ENCODE data around the gene CD4. TPM values are rescaled to one million over a fixed set of nuclear protein-coding genes. Genes with fewer than 3 reads are reported as not detected.
A peak's percentile ranks its signal among the peaks of the same experiment; 100 is the strongest.

CD4 gene
- total RNA-seq, 1 donor from 2014 or later, result 7.4 TPM

GRCh38 chr12:6826125-6826733 lies 36.9 kb downstream of the CD4 start:
- no peak for TF ChIP-seq CTCF (IDR thresholded peaks at IDR 0.05; ENCODE audit: borderline replicate concordance)
- Histone ChIP-seq H3K4me1 (peaks cover 58% of the 10 kb centered on the region), H3K27ac (replicated peaks) (no peak overlapping the region), H3K9me3 (replicated peaks) (no peaks in the 10 kb centered on the region), H3K27me3 (ENCODE audit: low read depth) (peaks cover 22% of the 10 kb centered on the region), H3K4me3 (no peak overlapping the region), H3K36me3 (peaks cover 4% of the 10 kb centered on the region)
- intact Hi-C loops (cut with micrococcal nuclease), result loop anchor here (5.0 kb wide), 1 partner anchor 79 kb away; no protein-coding TSS in a partner anchor
- no peak for DNase-seq

GRCh38 chr12:6826734-6827436 lies 37.6 kb downstream of the CD4 start:
- Histone ChIP-seq H3K36me3 (peaks cover 10% of the 10 kb centered on the region), H3K27ac (replicated peaks) (peak overlapping the region; percentile 40), H3K9me3 (replicated peaks) (no peaks in the 10 kb centered on the region), H3K27me3 (ENCODE audit: low read depth) (peaks cover 19% of the 10 kb centered on the region), H3K4me1 (peaks cover 53% of the 10 kb centered on the region), H3K4me3 (peak overlapping the region; percentile 92)
- DNase-seq, result no peak
- TF ChIP-seq CTCF (IDR thresholded peaks at IDR 0.05; ENCODE audit: borderline replicate concordance), result no peak
- intact Hi-C loops (cut with micrococcal nuclease), result loop anchor here (5.0 kb wide), 1 partner anchor 80 kb away; no protein-coding TSS in a partner anchor

GRCh38 chr12:6827437-6827911 lies 38.1 kb downstream of the CD4 start:
- TF ChIP-seq CTCF (IDR thresholded peaks at IDR 0.05; ENCODE audit: borderline replicate concordance), result no peak
- Histone ChIP-seq H3K27ac (replicated peaks) (peak overlapping the region; percentile 40), H3K9me3 (replicated peaks) (no peaks in the 10 kb centered on the region), H3K36me3 (peaks cover 13% of the 10 kb centered on the region), H3K27me3 (ENCODE audit: low read depth) (peaks cover 13% of the 10 kb centered on the region), H3K4me3 (peak overlapping the region; percentile 92), H3K4me1 (peaks cover 47% of the 10 kb centered on the region)
- peak; percentile 89 for DNase-seq
- intact Hi-C loops (cut with micrococcal nuclease), result loop anchor here (5.0 kb wide), 1 partner anchor 80 kb away; no protein-coding TSS in a partner anchor

- peak within 1 kb of the TSS; percentile 92 for H3K4me3 ChIP-seq
- peaks cover 13% of the 10 kb centered on the region for H3K36me3 ChIP-seq
- intact Hi-C loops (cut with micrococcal nuclease), result loop anchor here (5.0 kb wide), 1 partner anchor 81 kb away; no protein-coding TSS in a partner anchor
- peak; percentile 45 for DNase-seq
- H3K9me3 ChIP-seq (replicated peaks), result no peaks in the 10 kb centered on the region
- H3K27me3 ChIP-seq (ENCODE audit: low read depth), result peaks cover 6% of the 10 kb centered on the region
- peak within 1 kb of the TSS; percentile 87 for H3K27ac ChIP-seq (replicated peaks)
- TF ChIP-seq CTCF (IDR thresholded peaks at IDR 0.05; ENCODE audit: borderline replicate concordance), result no peak
- peaks cover 46% of the 10 kb centered on the region for H3K4me1 ChIP-seq
Measured at GRCh38 chr12:6827982-6828780, 38.9 kb downstream of the CD4 start, which contains the start of gene P3H3. Gene P3H3 (plus strand): TSS chr12:6828407. CDS start chr12:6828441, 34 bp downstream.
